ENCODE results near the gene HOXD11.

DNA sequence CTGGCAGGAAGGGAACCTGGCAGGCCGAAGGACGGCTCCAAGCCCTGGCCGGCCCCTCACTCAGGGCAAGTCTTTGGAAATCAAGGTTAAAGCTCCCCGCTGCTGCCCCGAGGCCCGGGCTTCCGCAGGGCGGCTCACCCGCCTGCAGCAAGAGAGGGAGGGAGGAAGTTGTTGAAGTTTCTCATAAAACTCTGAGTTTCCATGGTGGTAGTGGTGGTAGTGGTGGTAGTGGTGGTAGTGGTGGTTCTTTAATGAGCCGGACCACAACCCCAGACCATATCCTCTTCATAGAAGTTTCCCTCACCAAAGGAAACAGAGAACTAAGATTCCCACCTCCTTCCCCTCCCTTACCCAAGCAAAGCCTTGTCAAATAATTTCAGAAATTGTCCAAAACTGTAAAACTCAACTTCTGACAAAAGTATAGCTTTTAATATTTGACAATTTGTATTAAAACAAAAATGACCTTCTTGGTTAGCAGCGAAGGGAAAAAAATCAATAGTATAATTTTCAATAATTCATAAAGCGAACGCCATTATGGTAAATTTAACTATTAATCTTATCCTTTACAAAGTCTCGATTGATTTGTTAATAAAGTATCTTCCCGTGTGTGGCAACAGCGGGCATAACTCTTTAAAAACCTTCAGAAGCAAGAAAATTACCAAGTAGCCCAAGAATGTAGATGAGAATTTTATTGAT, 8.0 kb downstream of the HOXD11 start:
- TF ChIP-seq, protein P1, sequence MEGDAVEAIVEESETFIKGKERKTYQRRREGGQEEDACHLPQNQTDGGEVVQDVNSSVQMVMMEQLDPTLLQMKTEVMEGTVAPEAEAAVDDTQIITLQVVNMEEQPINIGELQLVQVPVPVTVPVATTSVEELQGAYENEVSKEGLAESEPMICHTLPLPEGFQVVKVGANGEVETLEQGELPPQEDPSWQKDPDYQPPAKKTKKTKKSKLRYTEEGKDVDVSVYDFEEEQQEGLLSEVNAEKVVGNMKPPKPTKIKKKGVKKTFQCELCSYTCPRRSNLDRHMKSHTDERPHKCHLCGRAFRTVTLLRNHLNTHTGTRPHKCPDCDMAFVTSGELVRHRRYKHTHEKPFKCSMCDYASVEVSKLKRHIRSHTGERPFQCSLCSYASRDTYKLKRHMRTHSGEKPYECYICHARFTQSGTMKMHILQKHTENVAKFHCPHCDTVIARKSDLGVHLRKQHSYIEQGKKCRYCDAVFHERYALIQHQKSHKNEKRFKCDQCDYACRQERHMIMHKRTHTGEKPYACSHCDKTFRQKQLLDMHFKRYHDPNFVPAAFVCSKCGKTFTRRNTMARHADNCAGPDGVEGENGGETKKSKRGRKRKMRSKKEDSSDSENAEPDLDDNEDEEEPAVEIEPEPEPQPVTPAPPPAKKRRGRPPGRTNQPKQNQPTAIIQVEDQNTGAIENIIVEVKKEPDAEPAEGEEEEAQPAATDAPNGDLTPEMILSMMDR (IDR thresholded peaks at IDR 0.05; ENCODE audit: borderline replicate concordance, extremely low read depth, low read length, poor library complexity, severe bottlenecking): no peak
- no peak for TF ChIP-seq EZH2 (IDR thresholded peaks at IDR 0.05; ENCODE audit: borderline replicate concordance, low read depth, low read length, severe bottlenecking)

All from DND-41 (cell line).